HUES6 (cell line): Measurements from ENCODE around the gene GOLPH3.

Source experiments
- H3K27ac ChIP-seq: 2 replicates; pipeline ENCODE4 v1.7.0; 2013; ENCODE audit warnings: low read depth, mild to moderate bottlenecking, low read length, inconsistent platforms
- H3K27me3 ChIP-seq: 2 replicates; pipeline ENCODE4 v1.6.1; 2013; ENCODE audit warnings: low read length; ENCODE audit not compliant: control insufficient read depth, insufficient read depth
- H3K36me3 ChIP-seq: 2 replicates; pipeline ENCODE4 v1.6.1; 2013; ENCODE audit warnings: low read length; ENCODE audit not compliant: control insufficient read depth, insufficient read depth
- H3K4me1 ChIP-seq: 2 replicates; pipeline ENCODE4 v1.6.1; 2013; ENCODE audit warnings: low read length; ENCODE audit not compliant: control insufficient read depth, insufficient read depth
- H3K4me3 ChIP-seq: 2 replicates; pipeline ENCODE4 v1.5.1; 2013; ENCODE audit warnings: low read depth, low read length
- H3K9ac ChIP-seq: one replicate; pipeline ENCODE4 v1.6.1; 2013; ENCODE audit warnings: mild to moderate bottlenecking, low read length
- H3K9me3 ChIP-seq: 2 replicates; pipeline ENCODE4 v1.6.1; 2013; ENCODE audit warnings: low read depth, low read length; ENCODE audit not compliant: control insufficient read depth, insufficient read depth

The GOLPH3 gene

DNA sequence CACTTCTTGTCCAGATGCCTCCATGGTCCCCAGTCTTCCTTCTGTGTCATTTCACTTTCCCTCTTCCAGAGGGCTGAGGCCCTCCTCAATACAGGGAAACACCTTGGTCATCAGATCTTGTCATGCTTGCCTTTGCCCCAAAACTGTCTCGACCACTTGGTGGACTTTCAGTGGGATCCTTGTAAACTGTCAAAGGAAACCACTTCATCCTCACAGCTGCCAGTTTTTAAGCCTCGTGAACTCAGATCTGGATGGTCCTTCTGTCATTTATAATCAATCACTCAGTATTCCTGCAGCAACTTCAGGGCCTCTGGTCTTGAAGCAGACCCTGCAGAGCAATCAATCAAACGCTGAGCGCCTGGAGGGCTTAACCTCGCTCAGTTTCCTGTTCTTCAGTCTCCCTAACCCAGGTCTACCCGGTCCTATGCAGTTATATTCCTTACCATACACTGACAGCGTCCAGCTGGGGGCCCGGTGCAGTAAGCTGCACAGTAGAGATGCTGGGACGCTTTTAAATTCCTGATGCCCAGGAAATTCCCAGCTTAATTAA, 74.6 kb downstream of the GOLPH3 start:
- H3K36me3 ChIP-seq: peaks cover 47% of the 10 kb centered on the region
- no peaks in the 10 kb centered on the region for H3K27me3 ChIP-seq
- no peak overlapping the region for H3K27ac ChIP-seq
- no peak overlapping the region for H3K4me3 ChIP-seq
- H3K9me3 ChIP-seq: no peaks in the 10 kb centered on the region
- H3K4me1 ChIP-seq: no peaks in the 10 kb centered on the region
- H3K9ac ChIP-seq: no peak overlapping the region

DNA sequence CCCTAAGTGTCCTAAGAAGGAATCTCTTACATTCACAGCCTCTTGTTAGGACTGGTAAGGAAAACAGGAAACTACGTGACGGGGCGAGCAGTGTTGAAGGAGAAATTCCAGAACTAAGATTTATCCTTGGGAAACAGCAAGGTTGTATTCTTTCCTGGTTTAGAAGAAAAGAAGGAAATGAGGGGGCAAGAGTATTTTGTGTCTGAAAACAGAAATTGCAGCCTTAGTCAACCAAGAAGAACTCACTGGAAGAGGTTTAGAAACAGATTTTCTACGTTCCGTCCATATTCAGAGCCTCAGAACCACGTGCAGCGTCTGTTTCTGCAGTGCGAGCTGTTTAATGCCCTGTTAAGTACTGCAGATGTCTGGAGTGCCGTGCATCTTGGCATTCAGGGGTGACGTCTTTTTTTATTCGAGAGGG, 75.2 kb downstream of the GOLPH3 start:
- Histone ChIP-seq H3K27ac (no peak overlapping the region), H3K36me3 (peaks cover 41% of the 10 kb centered on the region), H3K9me3 (no peaks in the 10 kb centered on the region), H3K4me3 (no peak overlapping the region), H3K27me3 (no peaks in the 10 kb centered on the region), H3K4me1 (no peaks in the 10 kb centered on the region), H3K9ac (no peak overlapping the region)

DNA sequence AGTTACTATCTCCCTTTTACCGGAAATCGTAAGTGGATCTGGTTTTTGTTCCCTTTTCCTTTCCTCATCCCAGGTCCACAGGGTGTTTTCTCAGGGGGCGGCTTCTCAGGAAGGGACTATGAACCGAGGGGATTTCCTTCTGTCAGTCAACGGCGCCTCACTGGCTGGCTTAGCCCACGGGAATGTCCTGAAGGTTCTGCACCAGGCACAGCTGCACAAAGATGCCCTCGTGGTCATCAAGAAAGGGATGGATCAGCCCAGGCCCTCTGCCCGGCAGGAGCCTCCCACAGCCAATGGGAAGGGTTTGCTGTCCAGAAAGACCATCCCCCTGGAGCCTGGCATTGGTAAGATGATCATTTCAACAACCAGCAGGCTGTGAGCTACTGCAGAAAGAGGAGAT, 75.8 kb downstream of the GOLPH3 start:
- Histone ChIP-seq H3K27me3 (no peaks in the 10 kb centered on the region), H3K9me3 (no peaks in the 10 kb centered on the region), H3K9ac (no peak overlapping the region), H3K4me1 (no peaks in the 10 kb centered on the region), H3K36me3 (peaks cover 35% of the 10 kb centered on the region), H3K4me3 (no peak overlapping the region), H3K27ac (no peak overlapping the region)

DNA sequence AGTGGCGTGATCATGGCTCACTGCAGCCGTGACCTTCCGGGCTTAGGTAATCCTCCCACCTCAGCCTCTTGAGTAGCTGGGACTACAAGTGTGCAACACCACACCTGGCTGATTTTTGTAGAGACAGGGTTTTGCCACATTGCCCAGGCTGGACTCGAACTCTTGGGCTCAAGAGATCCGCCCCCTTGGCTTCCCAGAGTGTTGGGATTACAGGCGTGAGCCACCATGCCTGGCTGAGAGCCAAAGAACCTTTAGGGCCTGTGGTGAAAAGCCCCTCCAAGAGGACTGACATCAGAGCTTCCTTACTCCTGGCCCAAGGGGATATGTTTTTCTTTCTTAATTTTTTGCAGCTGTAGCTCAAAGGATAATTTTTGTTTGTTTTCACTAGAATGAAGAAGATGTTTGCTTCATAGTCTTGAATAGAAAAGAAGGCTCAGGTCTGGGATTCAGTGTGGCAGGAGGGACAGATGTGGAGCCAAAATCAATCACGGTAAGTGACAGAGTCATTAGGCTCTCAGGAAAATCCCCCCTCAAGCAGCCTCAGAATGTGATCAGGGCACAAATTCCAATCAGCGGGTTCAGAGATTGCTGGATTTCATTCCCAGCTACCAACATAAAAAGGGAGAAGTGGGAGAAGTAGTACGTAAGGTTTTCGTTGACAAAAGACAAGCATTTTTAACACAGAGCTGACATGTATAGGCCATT, 77.1 kb downstream of the GOLPH3 start:
- H3K4me1 ChIP-seq: peaks cover 3% of the 10 kb centered on the region
- H3K9me3 ChIP-seq: no peaks in the 10 kb centered on the region
- H3K4me3 ChIP-seq: no peak overlapping the region
- no peak overlapping the region for H3K9ac ChIP-seq
- peaks cover 22% of the 10 kb centered on the region for H3K36me3 ChIP-seq
- H3K27ac ChIP-seq: no peak overlapping the region
- H3K27me3 ChIP-seq: no peaks in the 10 kb centered on the region

DNA sequence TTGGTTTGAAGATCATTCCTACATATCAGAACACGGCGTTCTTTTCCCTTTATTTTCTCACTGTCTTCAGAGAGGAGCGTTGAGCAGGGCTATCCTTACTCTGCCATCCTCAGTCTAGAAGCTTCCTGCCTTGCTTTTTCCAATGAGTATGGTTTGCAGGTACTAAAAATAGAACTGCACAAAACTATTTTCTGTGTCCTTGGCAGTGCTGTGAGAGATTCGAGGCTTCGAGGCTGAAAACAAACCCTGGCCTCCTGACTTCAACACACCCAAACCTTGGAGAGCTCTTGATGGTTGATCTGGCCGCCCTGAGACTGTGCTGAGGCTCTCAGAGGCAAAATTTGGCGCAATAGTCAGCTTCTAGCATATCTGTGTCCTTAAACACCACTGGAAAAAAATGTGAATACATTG, 78.9 kb downstream of the GOLPH3 start:
- no peak overlapping the region for H3K27ac ChIP-seq
- no peaks in the 10 kb centered on the region for H3K27me3 ChIP-seq
- H3K9ac ChIP-seq: no peak overlapping the region
- no peaks in the 10 kb centered on the region for H3K9me3 ChIP-seq
- peaks cover 8% of the 10 kb centered on the region; the same call in 1 of the 2 replicates for H3K36me3 ChIP-seq
- no peak overlapping the region for H3K4me3 ChIP-seq
- peaks cover 8% of the 10 kb centered on the region for H3K4me1 ChIP-seq

DNA sequence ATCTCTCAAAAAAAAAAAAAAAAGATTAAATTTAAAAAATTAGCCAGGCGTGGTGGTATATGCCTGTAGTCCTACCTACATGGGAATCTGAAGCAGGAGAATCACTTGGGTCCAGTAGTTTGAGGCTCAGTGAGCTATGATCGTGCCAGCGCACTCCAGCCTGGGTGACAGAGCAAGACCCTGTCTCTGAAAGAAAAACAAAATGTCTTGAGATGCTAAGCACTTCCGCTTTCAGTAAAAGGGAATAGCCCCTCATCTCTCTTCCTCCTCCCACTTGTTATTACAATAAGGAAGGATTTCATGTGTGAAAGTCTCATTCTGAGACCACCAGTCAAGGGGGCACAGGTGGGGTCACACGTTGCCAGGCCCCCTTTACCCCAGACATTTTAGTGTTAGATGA, 79.4 kb downstream of the GOLPH3 start:
- H3K9me3 ChIP-seq: no peaks in the 10 kb centered on the region
- H3K36me3 ChIP-seq: peaks cover 4% of the 10 kb centered on the region; the same call in 1 of the 2 replicates
- H3K27me3 ChIP-seq: no peaks in the 10 kb centered on the region
- peaks cover 8% of the 10 kb centered on the region for H3K4me1 ChIP-seq
- no peak overlapping the region for H3K9ac ChIP-seq
- no peak overlapping the region for H3K4me3 ChIP-seq
- H3K27ac ChIP-seq: no peak overlapping the region

DNA sequence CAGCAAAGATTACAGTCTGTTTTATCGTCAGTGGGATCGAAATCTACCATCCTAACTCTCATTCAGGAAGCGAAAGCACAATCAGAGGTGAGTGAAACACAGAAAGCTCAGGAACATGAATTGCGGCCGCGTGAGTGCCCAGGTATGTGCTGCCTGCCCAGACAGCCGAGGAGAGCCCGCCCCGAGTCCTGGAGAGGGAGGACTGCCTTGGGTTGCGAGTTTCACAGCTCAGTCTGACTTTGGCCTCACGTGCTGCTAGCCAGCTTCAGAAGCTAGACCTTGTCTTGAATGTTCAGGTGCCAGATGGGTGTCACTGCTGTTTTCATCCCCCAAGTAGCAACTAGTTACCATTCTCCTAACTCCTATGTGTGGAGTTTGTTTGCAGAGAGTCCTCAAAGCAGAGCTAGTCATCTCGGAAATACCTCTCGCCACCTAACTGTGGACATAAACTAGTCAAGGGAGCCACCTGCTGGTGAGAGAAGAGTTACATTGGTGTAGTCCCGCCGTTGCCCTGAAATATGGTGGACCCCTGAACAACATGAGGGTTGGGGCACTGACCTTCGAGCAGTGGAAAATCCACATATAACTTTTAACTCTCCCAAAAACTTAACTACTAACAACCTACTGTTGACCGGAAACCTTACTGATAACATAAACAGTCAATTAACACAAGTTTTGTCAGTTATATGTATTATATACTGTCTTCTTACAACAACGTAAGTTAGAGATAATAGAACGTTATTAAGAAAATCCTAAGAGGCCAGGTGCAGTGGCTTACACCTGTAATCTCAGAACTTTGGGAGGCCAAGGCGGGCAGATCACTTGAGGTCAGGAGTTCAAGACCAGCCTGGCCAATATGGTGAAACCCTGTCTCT, 80.9 kb downstream of the GOLPH3 start:
- H3K27me3 ChIP-seq: no peaks in the 10 kb centered on the region
- H3K36me3 ChIP-seq: peaks cover 2% of the 10 kb centered on the region; the same call in 1 of the 2 replicates
- H3K4me1 ChIP-seq: peaks cover 8% of the 10 kb centered on the region
- no peak overlapping the region for H3K4me3 ChIP-seq
- no peak overlapping the region for H3K27ac ChIP-seq
- H3K9ac ChIP-seq: no peak overlapping the region
- H3K9me3 ChIP-seq: no peaks in the 10 kb centered on the region

DNA sequence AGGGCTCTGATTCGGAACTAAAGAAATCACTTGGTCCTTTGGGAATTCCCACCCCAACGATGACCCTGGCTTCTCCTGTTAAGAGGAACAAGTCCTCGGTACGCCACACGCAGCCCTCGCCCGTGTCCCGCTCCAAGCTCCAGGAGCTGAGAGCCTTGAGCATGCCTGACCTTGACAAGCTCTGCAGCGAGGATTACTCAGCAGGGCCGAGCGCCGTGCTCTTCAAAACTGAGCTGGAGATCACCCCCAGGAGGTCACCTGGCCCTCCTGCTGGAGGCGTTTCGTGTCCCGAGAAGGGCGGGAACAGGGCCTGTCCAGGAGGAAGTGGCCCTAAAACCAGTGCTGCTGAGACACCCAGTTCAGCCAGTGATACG, 83.4 kb downstream of the GOLPH3 start:
- Histone ChIP-seq H3K4me1 (peaks cover 8% of the 10 kb centered on the region), H3K9ac (no peak overlapping the region), H3K36me3 (peaks cover 2% of the 10 kb centered on the region; the same call in 1 of the 2 replicates), H3K9me3 (no peaks in the 10 kb centered on the region), H3K4me3 (no peak overlapping the region), H3K27me3 (no peaks in the 10 kb centered on the region), H3K27ac (no peak overlapping the region)

DNA sequence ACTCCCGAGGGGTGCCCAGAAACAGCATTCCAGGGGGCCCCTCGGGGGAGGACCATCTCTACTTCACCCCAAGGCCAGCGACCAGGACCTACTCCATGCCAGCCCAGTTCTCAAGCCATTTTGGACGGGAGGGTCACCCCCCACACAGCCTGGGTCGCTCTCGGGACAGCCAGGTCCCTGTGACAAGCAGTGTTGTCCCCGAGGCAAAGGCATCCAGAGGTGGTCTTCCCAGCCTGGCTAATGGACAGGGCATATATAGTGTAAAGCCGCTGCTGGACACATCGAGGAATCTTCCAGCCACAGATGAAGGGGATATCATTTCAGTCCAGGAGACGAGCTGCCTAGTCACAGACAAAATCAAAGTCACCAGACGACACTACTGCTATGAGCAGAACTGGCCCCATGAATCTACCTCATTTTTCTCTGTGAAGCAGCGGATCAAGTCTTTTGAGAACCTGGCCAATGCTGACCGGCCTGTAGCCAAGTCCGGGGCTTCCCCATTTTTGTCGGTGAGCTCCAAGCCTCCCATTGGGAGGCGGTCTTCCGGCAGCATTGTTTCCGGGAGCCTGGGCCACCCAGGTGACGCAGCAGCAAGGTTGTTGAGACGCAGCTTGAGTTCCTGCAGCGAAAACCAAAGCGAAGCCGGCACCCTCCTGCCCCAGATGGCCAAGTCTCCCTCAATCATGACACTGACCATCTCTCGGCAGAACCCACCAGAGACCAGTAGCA, 83.9 kb downstream of the GOLPH3 start:
- Histone ChIP-seq H3K36me3 (peaks cover 2% of the 10 kb centered on the region; the same call in 1 of the 2 replicates), H3K9ac (no peak overlapping the region), H3K4me1 (peaks cover 8% of the 10 kb centered on the region), H3K27me3 (no peaks in the 10 kb centered on the region), H3K27ac (no peak overlapping the region), H3K9me3 (no peaks in the 10 kb centered on the region), H3K4me3 (no peak overlapping the region)

DNA sequence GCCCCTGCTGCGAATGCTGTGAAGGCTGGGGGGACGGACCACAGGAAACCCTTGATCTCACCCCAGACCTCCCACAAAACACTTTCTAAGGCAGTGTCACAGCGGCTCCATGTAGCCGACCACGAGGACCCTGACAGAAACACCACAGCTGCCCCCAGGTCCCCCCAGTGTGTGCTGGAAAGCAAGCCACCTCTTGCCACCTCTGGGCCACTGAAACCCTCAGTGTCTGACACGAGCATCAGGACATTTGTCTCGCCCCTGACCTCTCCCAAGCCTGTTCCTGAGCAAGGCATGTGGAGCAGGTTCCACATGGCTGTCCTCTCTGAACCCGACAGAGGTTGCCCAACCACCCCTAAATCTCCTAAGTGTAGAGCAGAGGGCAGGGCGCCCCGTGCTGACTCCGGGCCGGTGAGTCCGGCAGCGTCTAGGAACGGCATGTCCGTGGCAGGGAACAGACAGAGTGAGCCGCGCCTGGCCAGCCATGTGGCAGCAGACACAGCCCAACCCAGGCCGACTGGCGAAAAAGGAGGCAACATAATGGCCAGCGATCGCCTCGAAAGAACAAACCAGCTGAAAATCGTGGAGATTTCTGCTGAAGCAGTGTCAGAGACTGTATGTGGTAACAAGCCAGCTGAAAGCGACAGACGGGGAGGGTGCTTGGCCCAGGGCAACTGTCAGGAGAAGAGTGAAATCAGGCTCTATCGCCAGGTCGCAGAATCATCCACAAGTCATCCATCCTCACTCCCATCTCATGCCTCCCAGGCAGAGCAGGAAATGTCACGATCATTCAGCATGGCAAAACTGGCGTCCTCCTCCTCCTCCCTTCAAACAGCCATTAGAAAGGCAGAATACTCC, 84.7 kb downstream of the GOLPH3 start:
- Histone ChIP-seq H3K9me3 (no peaks in the 10 kb centered on the region), H3K4me3 (no peak overlapping the region), H3K36me3 (peaks cover 2% of the 10 kb centered on the region; the same call in 1 of the 2 replicates), H3K27ac (no peak overlapping the region), H3K4me1 (peaks cover 8% of the 10 kb centered on the region), H3K27me3 (no peaks in the 10 kb centered on the region), H3K9ac (no peak overlapping the region)
